Hepatocyte (in vitro differentiated cells): Measurements from ENCODE around the gene FILIP1.

Experiments
- EZH2 ChIP-seq: fragments of 200-600 bp; sonication (generic); IDR thresholded peaks from 2 replicates; pipeline ENCODE4 v1.6.1; 2016; ENCODE audit warnings: antibody characterized with exemption, mild to moderate bottlenecking, borderline replicate concordance
- EZH2phosphoT487 ChIP-seq: fragments of 200-600 bp; sonication (generic); IDR thresholded peaks from one replicate; pipeline ENCODE4 v1.6.1; 2018; ENCODE audit warnings: antibody characterized with exemption, mild to moderate bottlenecking, low read depth, moderate library complexity; ENCODE audit not compliant: unreplicated experiment, severe bottlenecking
- TF ChIP-seq, protein P1 (sequence below): fragments of 200-600 bp; sonication (generic); IDR thresholded peaks from 2 replicates; pipeline ENCODE4 v1.5.1; 2016; ENCODE audit warnings: antibody characterized with exemption, mild to moderate bottlenecking; ENCODE audit not compliant: poor library complexity

GRCh38 chr6:75344021-75344420 is 149.6 kb downstream of the FILIP1 start:
- TF ChIP-seq, protein P1, sequence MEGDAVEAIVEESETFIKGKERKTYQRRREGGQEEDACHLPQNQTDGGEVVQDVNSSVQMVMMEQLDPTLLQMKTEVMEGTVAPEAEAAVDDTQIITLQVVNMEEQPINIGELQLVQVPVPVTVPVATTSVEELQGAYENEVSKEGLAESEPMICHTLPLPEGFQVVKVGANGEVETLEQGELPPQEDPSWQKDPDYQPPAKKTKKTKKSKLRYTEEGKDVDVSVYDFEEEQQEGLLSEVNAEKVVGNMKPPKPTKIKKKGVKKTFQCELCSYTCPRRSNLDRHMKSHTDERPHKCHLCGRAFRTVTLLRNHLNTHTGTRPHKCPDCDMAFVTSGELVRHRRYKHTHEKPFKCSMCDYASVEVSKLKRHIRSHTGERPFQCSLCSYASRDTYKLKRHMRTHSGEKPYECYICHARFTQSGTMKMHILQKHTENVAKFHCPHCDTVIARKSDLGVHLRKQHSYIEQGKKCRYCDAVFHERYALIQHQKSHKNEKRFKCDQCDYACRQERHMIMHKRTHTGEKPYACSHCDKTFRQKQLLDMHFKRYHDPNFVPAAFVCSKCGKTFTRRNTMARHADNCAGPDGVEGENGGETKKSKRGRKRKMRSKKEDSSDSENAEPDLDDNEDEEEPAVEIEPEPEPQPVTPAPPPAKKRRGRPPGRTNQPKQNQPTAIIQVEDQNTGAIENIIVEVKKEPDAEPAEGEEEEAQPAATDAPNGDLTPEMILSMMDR, result no peak
- TF ChIP-seq EZH2phosphoT487, result no peak
- no peak for TF ChIP-seq EZH2
